Measurements from ENCODE around the gene PPP5C.

DNA sequence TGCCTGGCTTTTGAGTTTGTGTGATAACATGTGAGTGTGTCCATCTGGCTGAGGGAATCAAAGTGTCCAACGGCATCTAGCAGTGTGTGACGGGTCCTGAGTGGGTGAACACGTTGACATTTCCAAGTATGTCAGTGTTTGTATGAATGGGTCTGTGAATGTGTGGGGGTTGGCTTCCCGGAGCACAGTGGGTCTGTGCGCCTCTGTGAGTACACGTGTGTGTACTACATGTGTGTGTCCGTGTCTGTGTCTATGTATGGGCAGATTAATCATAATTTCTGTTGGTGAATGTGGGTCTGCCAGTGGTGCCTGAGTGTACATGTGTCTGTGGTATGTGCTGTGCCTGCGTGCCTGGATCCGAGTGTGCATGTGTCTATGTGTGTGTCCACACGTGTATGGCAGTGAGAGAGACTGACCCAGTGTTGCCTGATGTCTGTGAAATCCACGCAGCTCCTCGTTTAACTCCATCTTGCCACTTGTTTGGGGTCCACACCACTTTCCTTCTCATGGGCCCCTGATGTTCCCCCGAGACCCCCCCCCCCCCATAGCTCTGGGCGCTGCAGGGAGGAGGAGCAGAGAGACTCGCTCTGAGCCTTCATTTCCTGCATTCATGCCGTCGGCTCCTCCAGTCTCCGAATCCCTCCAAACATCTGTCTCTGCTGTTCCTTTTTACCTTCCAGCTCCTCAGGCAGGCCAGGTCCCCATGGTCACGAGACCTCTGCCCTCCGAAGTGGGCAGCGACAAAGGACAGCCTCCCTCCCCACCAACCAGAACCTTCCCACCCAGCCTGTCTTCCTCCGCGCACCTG, 61.2 kb downstream of the PPP5C start:
- TF ChIP-seq, protein P1, sequence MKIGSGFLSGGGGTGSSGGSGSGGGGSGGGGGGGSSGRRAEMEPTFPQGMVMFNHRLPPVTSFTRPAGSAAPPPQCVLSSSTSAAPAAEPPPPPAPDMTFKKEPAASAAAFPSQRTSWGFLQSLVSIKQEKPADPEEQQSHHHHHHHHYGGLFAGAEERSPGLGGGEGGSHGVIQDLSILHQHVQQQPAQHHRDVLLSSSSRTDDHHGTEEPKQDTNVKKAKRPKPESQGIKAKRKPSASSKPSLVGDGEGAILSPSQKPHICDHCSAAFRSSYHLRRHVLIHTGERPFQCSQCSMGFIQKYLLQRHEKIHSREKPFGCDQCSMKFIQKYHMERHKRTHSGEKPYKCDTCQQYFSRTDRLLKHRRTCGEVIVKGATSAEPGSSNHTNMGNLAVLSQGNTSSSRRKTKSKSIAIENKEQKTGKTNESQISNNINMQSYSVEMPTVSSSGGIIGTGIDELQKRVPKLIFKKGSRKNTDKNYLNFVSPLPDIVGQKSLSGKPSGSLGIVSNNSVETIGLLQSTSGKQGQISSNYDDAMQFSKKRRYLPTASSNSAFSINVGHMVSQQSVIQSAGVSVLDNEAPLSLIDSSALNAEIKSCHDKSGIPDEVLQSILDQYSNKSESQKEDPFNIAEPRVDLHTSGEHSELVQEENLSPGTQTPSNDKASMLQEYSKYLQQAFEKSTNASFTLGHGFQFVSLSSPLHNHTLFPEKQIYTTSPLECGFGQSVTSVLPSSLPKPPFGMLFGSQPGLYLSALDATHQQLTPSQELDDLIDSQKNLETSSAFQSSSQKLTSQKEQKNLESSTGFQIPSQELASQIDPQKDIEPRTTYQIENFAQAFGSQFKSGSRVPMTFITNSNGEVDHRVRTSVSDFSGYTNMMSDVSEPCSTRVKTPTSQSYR (CRISPR knock-in tag; IDR thresholded peaks at IDR 0.05; ENCODE audit: borderline replicate concordance): no peak
- TF ChIP-seq SPEN (CRISPR knock-in tag; IDR thresholded peaks at IDR 0.05; ENCODE audit: low read depth) (no peak), ZNF644 (CRISPR knock-in tag; IDR thresholded peaks at IDR 0.05; ENCODE audit: low read depth) (no peak), ARID2 (CRISPR knock-in tag; IDR thresholded peaks at IDR 0.05; ENCODE audit: borderline replicate concordance) (no peak), CHD2 (IDR thresholded peaks at IDR 0.05; ENCODE audit: low read depth, low read length) (no peak), POLR2AphosphoS5 (IDR thresholded peaks at IDR 0.05; ENCODE audit: low read depth, low read length) (no peak), ZNF460 (CRISPR knock-in tag; IDR thresholded peaks at IDR 0.05; ENCODE audit: borderline replicate concordance) (no peak), ZBTB21 (CRISPR knock-in tag; IDR thresholded peaks at IDR 0.05) (no peak), BCL3 (CRISPR knock-in tag; IDR thresholded peaks at IDR 0.05) (no peak)
